HCT116 (cell line): ENCODE results near the gene TVP23A. TPM values are rescaled to one million over a fixed set of nuclear protein-coding genes. Genes with fewer than 3 reads are reported as not detected.

ENCODE experiments used
- ATAC-seq: fragments of 200-7000 bp; cut with Tn5 transposase; 2 replicates; pipeline ENCODE4 v1.9.1; 2020; ENCODE audit warnings: mild to moderate bottlenecking, moderate library complexity
- BruUV-seq: library from RNA; stranded (reverse); fragments of 400-500 nt; replicated peaks from 2 replicates; lab custom pipeline; 2021; lab: Mats Ljungman, UMichigan
- CTCF ChIA-PET: fragments of 300-600 bp; sonication (Branson Sonifier 250); formaldehyde crosslinking; loops from one replicate; lab custom pipeline; 2021; ENCODE audit warnings: antibody characterized with exemption; lab: Charles Lee
- POLR2A ChIA-PET: fragments of 300-600, 350-600 bp; sonication (Branson Sonifier 250); formaldehyde crosslinking; loops from one replicate; lab custom pipeline; 2021; ENCODE audit warnings: antibody characterized with exemption; lab: Charles Lee
- RAD21 ChIA-PET, 2 experiments: fragments of 300-600 bp; sonication (Branson Sonifier 250); formaldehyde crosslinking; loops; one replicate each; lab custom pipeline; 2023; ENCODE audit warnings: low total read pairs in 2 of 2; ENCODE audit not compliant: uncharacterized antibody in 2 of 2, unreplicated experiment in 2 of 2, low non-redundant PET in 1 of 2; lab: Charles Lee
- DNase-seq: peaks from one replicate; pipeline ENCODE4 v3.0.0-alpha.2; 2010; ENCODE audit warnings: low read depth, low spot score
- H2AFZ ChIP-seq: fragments of 200-600 bp; shearing (Covaris generic), sonication (generic); 2 replicates; pipeline ENCODE4 v1.6.1; 2017; ENCODE audit warnings: low read depth, mixed run types, mixed read lengths, antibody characterized with exemption, low read length; ENCODE audit not compliant: poor library complexity, severe bottlenecking
- H3K27ac ChIP-seq: 2 replicates; pipeline ENCODE4 v1.5.1; 2012; ENCODE audit warnings: low read depth, low read length
- H3K27me3 ChIP-seq: fragments of 200-600 bp; sonication (generic); 2 replicates; pipeline ENCODE4 v1.6.1; 2016; ENCODE audit warnings: mixed run types, low read length, mixed read lengths; ENCODE audit not compliant: insufficient read depth
- H3K36me3 ChIP-seq, 2 experiments: fragments of 200-500 bp in 1 of 2; fragments of 200-600 bp in 1 of 2; sonication (Bioruptor generic) in 1 of 2; sonication (generic) in 1 of 2; 2 replicates each; pipeline versions ENCODE4 v1.5.1 to v1.6.1; 2014 to 2016; ENCODE audit warnings: low read length in 2 of 2, inconsistent platforms in 1 of 2, mixed read lengths in 1 of 2, mixed run types in 1 of 2; ENCODE audit not compliant: insufficient read depth in 2 of 2, control insufficient read depth in 1 of 2
- H3K4me1 ChIP-seq, 2 experiments: fragments of 200-600 bp in 1 of 2; sonication (generic) in 1 of 2; 2 replicates each; pipeline versions ENCODE4 v1.5.1 to v1.6.1; 2012 to 2017; ENCODE audit warnings: low read length in 2 of 2, inconsistent platforms in 1 of 2, mild to moderate bottlenecking in 1 of 2, mixed read lengths in 1 of 2, mixed run types in 1 of 2, moderate library complexity in 1 of 2; ENCODE audit not compliant: insufficient read depth in 2 of 2, control insufficient read depth in 1 of 2
- H3K4me2 ChIP-seq: fragments of 200-600 bp; sonication (generic); 2 replicates; pipeline ENCODE4 v1.6.1; 2017; ENCODE audit warnings: mixed run types, low read length, mixed read lengths
- H3K4me3 ChIP-seq, 2 experiments: fragments of 200-600 bp in 1 of 2; sonication (generic) in 1 of 2; replicated peaks in 1 of 2; 2 replicates each; pipeline ENCODE4 v1.5.1; 2011 to 2016; ENCODE audit warnings: low read length in 2 of 2, control low read depth in 1 of 2, low read depth in 1 of 2, mild to moderate bottlenecking in 1 of 2, mixed read lengths in 1 of 2, mixed run types in 1 of 2
- H3K79me2 ChIP-seq: fragments of 200-600 bp; sonication (generic); 2 replicates; pipeline ENCODE4 v1.6.1; 2017; ENCODE audit warnings: mild to moderate bottlenecking, mixed run types, low read length, moderate library complexity, mixed read lengths; ENCODE audit not compliant: insufficient read depth
- H3K9ac ChIP-seq: fragments of 200-600 bp; sonication (generic); 2 replicates; pipeline ENCODE4 v1.6.1; 2016; ENCODE audit warnings: low read length, mixed read lengths
- H3K9me2 ChIP-seq: fragments of 200-600 bp; sonication (generic), shearing (Covaris generic); 2 replicates; pipeline ENCODE4 v1.6.1; 2017; ENCODE audit warnings: mixed run types, mild to moderate bottlenecking, moderate library complexity; ENCODE audit not compliant: insufficient read depth
- H3K9me3 ChIP-seq, 2 experiments: fragments of 200-500 bp in 1 of 2; fragments of 200-600 bp in 1 of 2; sonication (Bioruptor generic) in 1 of 2; sonication (generic) in 1 of 2; 2 replicates each; pipeline ENCODE4 v1.6.1; 2014 to 2017; ENCODE audit warnings: low read length in 2 of 2, mixed read lengths in 2 of 2, inconsistent platforms in 1 of 2, low read depth in 1 of 2, mild to moderate bottlenecking in 1 of 2, mixed run types in 1 of 2, moderate library complexity in 1 of 2; ENCODE audit not compliant: control insufficient read depth in 1 of 2, insufficient read depth in 1 of 2
- H4K20me1 ChIP-seq: fragments of 200-600 bp; sonication (generic), shearing (Covaris generic); 2 replicates; pipeline ENCODE4 v1.6.1; 2017; ENCODE audit warnings: mixed run types, mild to moderate bottlenecking, moderate library complexity; ENCODE audit not compliant: insufficient read depth
- CBX3 ChIP-seq: IDR thresholded peaks from 2 replicates; pipeline ENCODE4 v1.6.1; 2012; ENCODE audit warnings: low read depth
- EGR1 ChIP-seq: IDR thresholded peaks from 2 replicates; pipeline ENCODE4 v1.6.1; 2012; ENCODE audit warnings: low read depth
- ELF1 ChIP-seq: IDR thresholded peaks from 2 replicates; pipeline ENCODE4 v1.6.1; 2012; ENCODE audit warnings: low read depth, borderline replicate concordance
- FOSL1 ChIP-seq: IDR thresholded peaks from 2 replicates; pipeline ENCODE4 v1.6.1; 2012; ENCODE audit warnings: low read depth
- JUND ChIP-seq: IDR thresholded peaks from 2 replicates; pipeline ENCODE4 v1.6.1; 2012
- POLR2AphosphoS5 ChIP-seq: IDR thresholded peaks from 2 replicates; pipeline ENCODE4 v1.6.1; 2011; ENCODE audit warnings: mild to moderate bottlenecking, low read depth, low read length, moderate library complexity
- RAD21 ChIP-seq: IDR thresholded peaks from 2 replicates; pipeline ENCODE4 v1.6.1; 2012; ENCODE audit warnings: low read depth, mild to moderate bottlenecking
- YY1 ChIP-seq: IDR thresholded peaks from 2 replicates; pipeline ENCODE4 v1.6.1; 2011; ENCODE audit warnings: low read length, low read depth, moderate library complexity, mild to moderate bottlenecking; ENCODE audit not compliant: insufficient replicate concordance; ENCODE audit errors: extremely low read depth
- ZNF274 ChIP-seq: fragments of 200-500 bp; sonication (Bioruptor generic); IDR thresholded peaks from 2 replicates; pipeline ENCODE4 v1.6.1; 2014; ENCODE audit warnings: mild to moderate bottlenecking, low read depth, low read length, inconsistent platforms
- intact Hi-C: fragments of 100-400 bp; cut with micrococcal nuclease; formaldehyde crosslinking; loops from 2 replicates; pipeline ENCODE4 v1.10.0; 2022
- total RNA-seq: library from RNA; stranded (reverse); gene quantifications from one replicate; pipeline ENCODE4 v1.2.1, GENCODE V29; 2021; ENCODE audit not compliant: unreplicated experiment
- TF ChIP-seq, protein P1 (sequence below): IDR thresholded peaks from 2 replicates; pipeline ENCODE4 v1.6.1; 2012
- TF ChIP-seq, protein P2 (sequence below), 3 experiments: fragments of 200-600 bp in 1 of 3; sonication (generic) in 1 of 3; IDR thresholded peaks in 2 of 3; conservative IDR thresholded peaks in 1 of 3; 2 replicates each; pipeline ENCODE4 v1.5.1; 2012 to 2017; ENCODE audit warnings: low read depth in 2 of 3, low read length in 2 of 3, antibody characterized with exemption in 1 of 3, borderline replicate concordance in 1 of 3, control low read depth in 1 of 3, mild to moderate bottlenecking in 1 of 3, mixed read lengths in 1 of 3, mixed run types in 1 of 3, moderate library complexity in 1 of 3; ENCODE audit not compliant: insufficient read depth in 1 of 3
- TF ChIP-seq, protein P3 (sequence below): IDR thresholded peaks from 2 replicates; pipeline ENCODE4 v1.6.1; 2012; ENCODE audit warnings: low read depth

The TVP23A gene
- total RNA-seq, 1 experiment from 2014 or later = not detected

DNA sequence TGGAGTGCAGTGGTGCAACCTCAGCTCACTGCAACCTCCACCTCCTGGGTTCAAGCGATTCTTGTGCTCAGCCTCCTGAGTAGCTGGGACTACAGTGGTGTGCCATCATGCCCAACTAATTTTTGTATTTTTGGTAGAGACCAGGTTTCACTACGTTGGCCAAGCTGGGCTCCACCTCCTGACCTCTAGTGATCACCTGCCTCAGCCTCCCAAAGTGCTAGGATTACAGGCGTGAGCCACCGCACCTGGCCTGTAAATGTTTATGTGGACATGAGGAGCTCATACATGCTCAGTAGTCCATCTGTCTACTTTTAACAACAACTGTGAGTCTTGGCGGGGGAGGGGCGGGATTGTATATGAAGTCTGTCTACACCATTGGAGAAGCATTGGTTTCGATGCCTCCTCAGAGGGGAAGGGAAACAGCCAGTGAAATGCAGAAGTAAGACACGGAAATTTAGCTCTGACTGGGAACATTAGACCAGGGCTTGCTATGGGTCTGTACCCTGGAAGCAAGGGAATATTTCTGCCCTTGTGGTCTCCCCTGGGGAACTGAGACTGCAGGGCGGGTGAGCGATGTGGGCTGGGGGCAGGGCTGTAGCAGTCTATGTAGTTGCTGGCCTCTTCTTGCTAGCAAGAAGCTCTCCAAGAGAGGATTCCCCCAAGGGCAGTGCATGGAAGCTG is 65.6 kb downstream of the TVP23A start:
- no peak overlapping the region for H3K4me2 ChIP-seq
- ATAC-seq (no peak), DNase-seq (no peak)
- RAD21 ChIA-PET = no interaction called here
- H3K4me1 ChIP-seq = peaks cover 3 to 25% of the 10 kb centered on the region in 2 experiments; a peak in 3 of 4 replicates
- H3K9ac ChIP-seq = no peak overlapping the region
- H2AFZ ChIP-seq = no peak overlapping the region
- no peaks in the 10 kb centered on the region for H3K79me2 ChIP-seq
- POLR2A ChIA-PET = interaction anchor here (1.0 kb wide), 1 partner anchor 9 kb away, joined by 4 read pairs; the partner anchor contains the start of gene NUBP1
- no peaks in the 10 kb centered on the region for H3K9me2 ChIP-seq
- CTCF ChIA-PET = no interaction called here
- H3K36me3 ChIP-seq = peaks cover under 1 to 11% of the 10 kb centered on the region in 2 experiments; a peak in 2 of 4 replicates
- TF ChIP-seq FOSL1 = no peak
- no peak for TF ChIP-seq JUND
- TF ChIP-seq RAD21 = no peak
- TF ChIP-seq ELF1 = no peak
- TF ChIP-seq, protein P1, sequence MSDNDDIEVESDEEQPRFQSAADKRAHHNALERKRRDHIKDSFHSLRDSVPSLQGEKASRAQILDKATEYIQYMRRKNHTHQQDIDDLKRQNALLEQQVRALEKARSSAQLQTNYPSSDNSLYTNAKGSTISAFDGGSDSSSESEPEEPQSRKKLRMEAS = no peak
- no peak for TF ChIP-seq ZNF274
- TF ChIP-seq POLR2AphosphoS5 = no peak
- TF ChIP-seq, protein P2, sequence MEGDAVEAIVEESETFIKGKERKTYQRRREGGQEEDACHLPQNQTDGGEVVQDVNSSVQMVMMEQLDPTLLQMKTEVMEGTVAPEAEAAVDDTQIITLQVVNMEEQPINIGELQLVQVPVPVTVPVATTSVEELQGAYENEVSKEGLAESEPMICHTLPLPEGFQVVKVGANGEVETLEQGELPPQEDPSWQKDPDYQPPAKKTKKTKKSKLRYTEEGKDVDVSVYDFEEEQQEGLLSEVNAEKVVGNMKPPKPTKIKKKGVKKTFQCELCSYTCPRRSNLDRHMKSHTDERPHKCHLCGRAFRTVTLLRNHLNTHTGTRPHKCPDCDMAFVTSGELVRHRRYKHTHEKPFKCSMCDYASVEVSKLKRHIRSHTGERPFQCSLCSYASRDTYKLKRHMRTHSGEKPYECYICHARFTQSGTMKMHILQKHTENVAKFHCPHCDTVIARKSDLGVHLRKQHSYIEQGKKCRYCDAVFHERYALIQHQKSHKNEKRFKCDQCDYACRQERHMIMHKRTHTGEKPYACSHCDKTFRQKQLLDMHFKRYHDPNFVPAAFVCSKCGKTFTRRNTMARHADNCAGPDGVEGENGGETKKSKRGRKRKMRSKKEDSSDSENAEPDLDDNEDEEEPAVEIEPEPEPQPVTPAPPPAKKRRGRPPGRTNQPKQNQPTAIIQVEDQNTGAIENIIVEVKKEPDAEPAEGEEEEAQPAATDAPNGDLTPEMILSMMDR (IDR thresholded peaks at IDR 0.05 in 2 of 3, conservative IDR thresholded peaks at IDR 0.05 in 1 of 3; ENCODE audit: borderline replicate concordance in 1 of 3, insufficient read depth in 1 of 3, low read depth in 2 of 3, low read length in 2 of 3) = no peak
- TF ChIP-seq EGR1 = no peak
- TF ChIP-seq CBX3 = no peak
- no peak for TF ChIP-seq YY1
- TF ChIP-seq, protein P3, sequence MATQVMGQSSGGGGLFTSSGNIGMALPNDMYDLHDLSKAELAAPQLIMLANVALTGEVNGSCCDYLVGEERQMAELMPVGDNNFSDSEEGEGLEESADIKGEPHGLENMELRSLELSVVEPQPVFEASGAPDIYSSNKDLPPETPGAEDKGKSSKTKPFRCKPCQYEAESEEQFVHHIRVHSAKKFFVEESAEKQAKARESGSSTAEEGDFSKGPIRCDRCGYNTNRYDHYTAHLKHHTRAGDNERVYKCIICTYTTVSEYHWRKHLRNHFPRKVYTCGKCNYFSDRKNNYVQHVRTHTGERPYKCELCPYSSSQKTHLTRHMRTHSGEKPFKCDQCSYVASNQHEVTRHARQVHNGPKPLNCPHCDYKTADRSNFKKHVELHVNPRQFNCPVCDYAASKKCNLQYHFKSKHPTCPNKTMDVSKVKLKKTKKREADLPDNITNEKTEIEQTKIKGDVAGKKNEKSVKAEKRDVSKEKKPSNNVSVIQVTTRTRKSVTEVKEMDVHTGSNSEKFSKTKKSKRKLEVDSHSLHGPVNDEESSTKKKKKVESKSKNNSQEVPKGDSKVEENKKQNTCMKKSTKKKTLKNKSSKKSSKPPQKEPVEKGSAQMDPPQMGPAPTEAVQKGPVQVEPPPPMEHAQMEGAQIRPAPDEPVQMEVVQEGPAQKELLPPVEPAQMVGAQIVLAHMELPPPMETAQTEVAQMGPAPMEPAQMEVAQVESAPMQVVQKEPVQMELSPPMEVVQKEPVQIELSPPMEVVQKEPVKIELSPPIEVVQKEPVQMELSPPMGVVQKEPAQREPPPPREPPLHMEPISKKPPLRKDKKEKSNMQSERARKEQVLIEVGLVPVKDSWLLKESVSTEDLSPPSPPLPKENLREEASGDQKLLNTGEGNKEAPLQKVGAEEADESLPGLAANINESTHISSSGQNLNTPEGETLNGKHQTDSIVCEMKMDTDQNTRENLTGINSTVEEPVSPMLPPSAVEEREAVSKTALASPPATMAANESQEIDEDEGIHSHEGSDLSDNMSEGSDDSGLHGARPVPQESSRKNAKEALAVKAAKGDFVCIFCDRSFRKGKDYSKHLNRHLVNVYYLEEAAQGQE = no peak
- no peaks in the 10 kb centered on the region for H3K9me3 ChIP-seq
- no TSS peak for BruUV-seq
- H3K27ac ChIP-seq = no peak overlapping the region
- no peak overlapping the region for H3K4me3 ChIP-seq
- intact Hi-C loops = no loop called here
- H4K20me1 ChIP-seq = no peaks in the 10 kb centered on the region
- no peaks in the 10 kb centered on the region for H3K27me3 ChIP-seq
